ENCODE results near the gene FKBP15.
"Not testable (repeated sequence)": the region's sequence is repeated elsewhere in the genome, so short reads cannot be mapped to it uniquely, and the experiment has no call there.

The FKBP15 gene

DNA sequence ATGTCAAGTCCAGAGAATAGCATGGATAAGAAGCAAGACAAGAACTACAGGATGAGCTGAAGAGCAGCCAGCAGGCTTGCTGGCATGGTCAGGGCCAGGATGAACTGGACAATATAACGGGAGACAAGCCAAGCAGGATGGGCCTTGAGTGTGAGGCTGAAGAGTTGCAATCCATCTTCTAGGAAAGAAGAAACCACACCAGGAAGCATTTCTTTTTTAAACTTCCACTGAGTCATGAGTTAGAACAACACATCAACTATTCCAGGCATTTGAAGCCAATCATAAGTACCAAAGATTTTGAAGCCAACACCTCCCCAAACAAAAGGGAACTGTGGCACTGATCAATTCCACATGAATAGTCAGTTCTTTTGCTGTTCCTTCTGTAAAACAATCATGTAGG lies 43.0 kb downstream of the FKBP15 start:
- no peak for DNase-seq (ENCODE audit: low spot score)

DNA sequence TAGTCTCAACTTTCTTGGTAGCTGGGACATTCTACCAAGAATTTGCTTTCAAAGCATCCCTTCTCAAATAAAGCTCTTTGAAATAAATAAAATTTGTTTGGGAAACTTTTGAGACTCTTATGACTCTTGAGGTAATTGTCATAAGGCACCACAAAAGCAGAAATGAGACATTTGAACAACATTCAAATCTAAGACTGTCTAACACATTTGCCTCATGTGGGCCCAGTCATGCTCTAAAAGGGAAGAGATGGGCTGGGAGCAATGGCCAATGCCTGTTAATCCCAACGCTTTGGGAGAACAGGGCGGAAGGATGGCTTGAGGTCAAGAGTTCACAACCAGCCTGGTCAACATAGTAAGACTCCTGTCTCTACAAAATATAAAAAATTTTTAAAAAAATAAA lies 43.8 kb downstream of the FKBP15 start:
- no peak for DNase-seq (ENCODE audit: low spot score)

DNA sequence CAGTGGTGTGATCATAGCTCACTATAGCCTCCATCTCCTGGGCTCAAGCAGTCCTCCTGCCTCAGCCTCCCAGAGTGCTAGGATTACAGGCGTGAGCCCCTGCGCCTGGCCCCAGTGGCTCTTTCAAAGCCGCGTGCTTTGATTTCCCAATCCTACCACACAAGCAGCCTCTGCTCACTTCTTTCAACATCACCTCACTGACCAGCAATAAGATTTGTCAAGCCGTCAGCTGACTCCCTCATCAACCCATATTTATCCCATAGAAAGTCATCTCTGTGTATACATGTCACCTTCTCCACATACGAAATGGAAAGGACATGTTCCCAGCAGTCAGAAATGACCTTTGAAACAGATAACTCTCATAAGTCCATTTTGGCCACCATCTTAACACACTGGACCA lies 44.3 kb downstream of the FKBP15 start:
- DNase-seq (ENCODE audit: low spot score): no peak

DNA sequence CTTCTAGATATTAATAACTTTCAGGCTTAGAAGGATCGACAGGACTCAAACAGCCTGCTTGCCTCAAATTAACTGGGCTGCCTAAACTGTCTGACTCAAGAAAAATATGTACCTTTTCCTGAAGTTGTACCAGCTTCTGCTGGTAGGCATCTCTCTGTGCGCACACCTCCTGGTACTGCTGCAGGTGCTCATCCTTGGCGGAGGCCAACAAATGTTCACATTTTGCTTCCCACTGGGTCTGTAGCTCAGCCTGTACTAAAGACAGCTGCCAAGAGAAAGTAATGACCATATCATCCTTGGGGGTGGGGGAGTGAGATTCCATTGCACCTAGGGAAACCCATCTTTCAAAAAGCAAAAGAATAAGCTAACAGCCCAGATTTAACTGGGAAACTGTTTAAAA lies 47.7 kb downstream of the FKBP15 start:
- DNase-seq (ENCODE audit: low spot score): no peak

GRCh38 chr9:113168809-113169208 lies 52.3 kb downstream of the FKBP15 start:
- no peak for DNase-seq (ENCODE audit: low spot score)

GRCh38 chr9:113166039-113166438 lies 55.0 kb downstream of the FKBP15 start:
- DNase-seq (ENCODE audit: low spot score): no peak

GRCh38 chr9:113164536-113165300 lies 56.4 kb downstream of the FKBP15 start:
- no peak for DNase-seq (ENCODE audit: low spot score)

DNA sequence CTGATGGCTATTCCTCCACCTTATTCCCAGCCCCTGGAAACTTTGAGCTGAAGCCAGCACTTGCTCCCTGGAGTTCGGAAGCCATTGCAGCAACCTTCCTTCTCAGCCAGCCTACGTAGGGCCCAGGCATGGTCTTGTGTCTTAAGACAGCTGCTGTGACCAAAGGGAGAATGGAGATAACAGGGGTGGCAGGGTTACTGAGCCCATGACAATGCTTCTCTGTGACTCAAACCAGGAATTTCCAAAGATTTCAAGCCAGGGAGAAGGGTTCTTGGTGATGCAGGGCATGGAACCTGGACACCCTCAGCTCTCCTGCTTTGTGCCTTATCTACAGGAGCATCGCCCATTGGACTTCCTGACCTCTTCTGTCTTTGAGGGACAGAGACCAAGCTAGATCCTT lies 58.1 kb downstream of the FKBP15 start:
- DNase-seq (ENCODE audit: low spot score): no peak

GRCh38 chr9:113160571-113160970 lies 60.5 kb downstream of the FKBP15 start:
- DNase-seq (ENCODE audit: low spot score): no peak

GRCh38 chr9:113158446-113158845 lies 62.6 kb downstream of the FKBP15 start:
- no peak for DNase-seq (ENCODE audit: low spot score)

GRCh38 chr9:113156880-113157279 lies 64.2 kb downstream of the FKBP15 start:
- DNase-seq (ENCODE audit: low spot score): no peak

GRCh38 chr9:113155911-113156588 lies 65.0 kb downstream of the FKBP15 start:
- no peak for DNase-seq (ENCODE audit: low spot score)

DNA sequence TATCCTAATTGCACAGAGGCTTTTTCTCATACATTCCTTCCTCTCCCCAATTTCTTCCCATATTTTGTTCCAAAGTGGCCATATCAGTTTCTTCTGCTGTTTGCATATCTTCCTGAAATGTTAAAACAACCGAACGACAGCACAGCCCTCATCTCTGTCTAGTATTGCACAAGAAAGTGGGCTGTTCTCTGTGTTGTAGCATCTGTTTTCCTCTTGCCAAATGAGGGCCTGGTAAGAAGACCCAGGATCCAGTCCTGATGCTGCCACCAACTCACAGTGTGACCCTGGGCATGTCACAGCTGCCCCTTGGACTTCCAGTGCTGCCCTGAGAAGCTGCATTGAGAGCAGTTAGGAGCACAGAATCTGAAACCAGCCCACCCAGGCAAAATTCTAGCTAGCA lies 66.1 kb downstream of the FKBP15 start:
- DNase-seq (ENCODE audit: low spot score): no peak

DNA sequence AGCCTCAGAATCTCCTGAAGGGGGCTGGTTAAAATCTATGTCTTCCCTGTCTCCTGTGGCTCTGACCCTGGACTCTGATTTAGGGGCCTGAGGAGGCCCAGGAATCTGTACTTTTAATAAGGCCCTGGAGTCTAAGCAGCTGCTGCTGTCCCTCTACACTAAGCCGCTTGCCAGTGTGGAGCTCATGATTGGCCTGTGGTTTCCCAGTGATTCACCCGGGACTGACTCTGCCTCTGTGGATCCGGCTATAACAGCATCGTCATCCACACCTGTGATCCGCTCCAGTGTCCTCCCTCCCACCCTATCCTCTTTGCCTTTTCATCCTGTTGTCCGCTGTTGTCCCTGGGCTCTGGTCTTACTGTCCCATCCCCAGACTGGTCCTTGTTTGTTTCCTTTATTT lies 66.6 kb downstream of the FKBP15 start:
- no peak for DNase-seq (ENCODE audit: low spot score)

DNA sequence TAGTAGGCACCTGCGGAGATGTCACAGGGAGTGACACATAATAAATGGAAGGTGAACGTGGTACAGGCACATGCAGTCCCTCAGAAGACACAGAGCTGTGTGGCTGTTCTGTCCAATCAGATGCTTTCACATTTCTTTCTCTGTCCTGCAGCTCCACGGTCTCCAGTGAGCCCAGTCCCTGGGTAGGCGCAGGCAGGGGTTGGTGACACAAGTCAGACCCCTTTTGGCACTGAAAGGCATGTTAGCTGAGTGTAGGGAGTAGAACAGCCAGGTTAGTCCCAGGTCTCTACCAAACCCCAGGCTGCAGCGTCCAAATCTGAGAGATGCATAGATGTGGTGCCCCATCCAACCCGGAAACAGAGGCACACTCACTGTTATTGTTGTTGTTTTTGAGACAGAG lies 67.5 kb downstream of the FKBP15 start:
- DNase-seq (ENCODE audit: low spot score): no peak

GRCh38 chr9:113152699-113153098 lies 68.4 kb downstream of the FKBP15 start:
- DNase-seq (ENCODE audit: low spot score): no peak

DNA sequence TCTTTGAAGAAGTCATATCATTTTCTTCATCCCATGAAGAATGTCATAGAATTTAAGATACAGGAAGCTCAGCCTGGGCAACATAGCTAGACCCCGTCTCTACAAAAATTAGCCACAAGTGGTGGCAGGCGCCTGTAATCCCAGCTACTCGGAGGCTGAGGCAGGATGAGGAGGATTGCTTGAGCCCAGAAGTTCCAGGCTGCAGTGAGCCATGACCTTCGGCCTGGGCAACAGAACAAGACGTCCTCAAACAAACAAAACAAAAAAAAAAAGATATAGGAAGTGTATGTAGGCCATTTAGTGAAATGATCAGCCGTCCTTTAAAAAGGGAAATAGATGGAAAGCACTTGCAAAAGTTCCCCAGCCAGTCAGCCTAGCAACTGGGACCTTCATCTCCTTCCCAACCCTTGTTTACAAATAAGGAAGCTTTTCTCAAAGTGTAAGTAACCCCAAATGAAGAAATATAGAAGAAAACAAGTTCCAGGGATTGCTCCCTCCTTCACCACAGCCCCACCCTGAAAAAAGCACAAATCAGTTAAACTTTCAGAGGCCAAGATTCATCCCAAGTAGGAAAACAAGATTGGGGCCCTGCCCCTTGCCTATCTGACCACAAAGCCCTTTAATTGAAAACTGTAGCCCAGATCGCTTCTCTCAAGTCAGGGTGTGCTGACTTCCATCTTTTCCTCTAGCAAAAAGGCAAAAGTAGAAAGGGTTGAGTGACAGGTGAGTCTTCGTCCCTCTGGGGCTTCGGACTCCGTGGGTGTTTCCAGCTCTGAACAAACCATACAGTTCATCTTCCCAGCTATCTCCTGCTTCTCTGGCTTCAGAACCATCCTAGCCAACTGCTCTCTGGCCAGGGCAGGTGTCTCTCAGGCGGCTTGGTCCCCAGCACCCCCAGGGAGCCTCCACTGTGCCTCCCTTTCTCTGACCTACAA lies 69.1 kb downstream of the FKBP15 start:
- DNase-seq (ENCODE audit: low spot score): no peak

DNA sequence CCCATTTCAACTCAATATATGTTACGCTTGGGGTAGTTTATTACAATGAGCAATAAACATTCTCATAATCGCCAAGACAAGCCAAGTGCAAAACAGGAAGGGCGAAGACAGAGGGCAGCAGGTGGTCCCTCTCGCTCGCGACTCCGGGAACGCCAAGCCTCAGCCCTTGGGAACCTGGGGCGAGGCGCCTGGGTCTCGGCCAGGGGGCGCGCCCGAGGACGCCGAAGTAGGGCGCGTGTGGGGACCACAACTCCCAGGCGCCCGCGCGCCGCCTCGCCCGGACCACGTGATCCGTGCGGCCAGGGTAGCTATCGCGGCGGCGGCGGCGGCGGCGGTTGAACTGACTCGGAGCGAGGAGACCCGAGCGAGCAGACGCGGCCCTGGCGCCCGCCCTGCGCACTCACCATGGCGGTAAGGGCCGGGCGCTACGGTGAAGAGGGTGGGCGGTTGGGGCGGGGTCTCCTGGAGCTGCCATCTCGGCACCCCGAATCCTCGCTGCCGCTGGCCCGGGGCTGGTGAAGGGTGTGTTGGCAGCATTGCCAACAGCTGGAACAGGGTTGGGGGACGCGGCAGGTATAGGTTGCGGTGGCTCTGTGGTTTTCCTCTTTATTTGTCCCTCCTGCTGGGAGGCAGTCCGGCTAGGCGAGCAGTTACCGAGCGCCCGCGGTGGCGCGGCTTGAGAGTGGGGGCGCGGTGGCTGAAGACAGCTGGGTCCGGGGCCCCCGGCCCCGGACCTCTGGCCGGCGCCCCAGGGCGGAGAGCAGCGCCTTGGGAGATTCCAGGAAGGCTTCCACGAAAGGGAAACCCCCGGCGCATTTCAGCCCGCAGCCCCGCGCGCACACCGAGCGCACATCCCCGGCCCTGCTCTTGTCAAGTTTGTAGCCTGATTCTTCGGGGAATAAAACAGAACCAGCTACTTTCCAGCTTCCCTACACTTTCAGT lies 70.1 kb downstream of the FKBP15 start, which contains the start of gene SLC31A2:
SLC31A2 (plus strand) TSS at position 338 of the 942 bp plus-strand sequence; CDS start at position 406, 68 bp downstream.
- DNase-seq (ENCODE audit: low spot score): peak; percentile 67

- not testable (repeated sequence) for DNase-seq (ENCODE audit: low spot score)
Measured at GRCh38 chr9:113149561-113149960, 71.5 kb downstream of the FKBP15 start.

- no peak for DNase-seq (ENCODE audit: low spot score)
Measured at GRCh38 chr9:113148781-113149510, 72.1 kb downstream of the FKBP15 start.

- no peak for DNase-seq (ENCODE audit: low spot score)
Measured at GRCh38 chr9:113148372-113148705, 72.7 kb downstream of the FKBP15 start.
